ENCODE results near the gene SLC25A31.

The SLC25A31 gene

GRCh38 chr4:127777487-127777886, 47.3 kb downstream of the SLC25A31 start:
- DNase-seq (ENCODE audit: low read depth in 2 of 2), result no peak

- no peak for DNase-seq (ENCODE audit: low read depth in 2 of 2)
These were observed 47.9 kb downstream of the SLC25A31 start for GRCh38 chr4:127778102-127778501.

- DNase-seq (ENCODE audit: low read depth in 2 of 2), result no peak
These were observed 50.4 kb downstream of the SLC25A31 start for GRCh38 chr4:127780598-127780997.

GRCh38 chr4:127781300-127782024, 51.3 kb downstream of the SLC25A31 start:
- DNase-seq (ENCODE audit: low read depth in 2 of 2), result no peak

- peak; percentile 28 to 55 for DNase-seq (ENCODE audit: low read depth in 2 of 2)
These were observed 51.8 kb downstream of the SLC25A31 start for GRCh38 chr4:127782025-127782274.

- peak in 1 of 2 experiments; percentile 36 for DNase-seq (ENCODE audit: low read depth in 2 of 2)
These were observed 52.2 kb downstream of the SLC25A31 start, which contains the start of gene HSPA4L for GRCh38 chr4:127782275-127783025. Gene HSPA4L (plus strand): TSS chr4:127782322. CDS start chr4:127782551, 229 bp downstream.

- DNase-seq (ENCODE audit: low read depth in 2 of 2), result no peak
These were observed 53.0 kb downstream of the SLC25A31 start for GRCh38 chr4:127783026-127783769.

- DNase-seq (ENCODE audit: low read depth in 2 of 2), result no peak
These were observed 54.0 kb downstream of the SLC25A31 start for GRCh38 chr4:127783955-127784770.

GRCh38 chr4:127788517-127788916, 58.3 kb downstream of the SLC25A31 start:
- no peak for DNase-seq (ENCODE audit: low read depth in 2 of 2)

- no peak for DNase-seq (ENCODE audit: low read depth in 2 of 2)
These were observed 61.2 kb downstream of the SLC25A31 start for GRCh38 chr4:127791391-127791790.

- no peak for DNase-seq (ENCODE audit: low read depth in 2 of 2)
These were observed 63.3 kb downstream of the SLC25A31 start for GRCh38 chr4:127793528-127793927.

- DNase-seq (ENCODE audit: low read depth in 2 of 2), result no peak
These were observed 69.5 kb downstream of the SLC25A31 start for GRCh38 chr4:127799711-127800110.

GRCh38 chr4:127809173-127809800, 79.1 kb downstream of the SLC25A31 start:
- no peak for DNase-seq (ENCODE audit: low read depth in 2 of 2)

- DNase-seq (ENCODE audit: low read depth in 2 of 2), result no peak
These were observed 80.4 kb downstream of the SLC25A31 start for GRCh38 chr4:127810551-127810950.

- DNase-seq (ENCODE audit: low read depth in 2 of 2), result no peak
These were observed 92.2 kb downstream of the SLC25A31 start for GRCh38 chr4:127822430-127822829.
